ENCODE results near the gene ETNK2. TPM values are rescaled to one million over a fixed set of nuclear protein-coding genes. Genes with fewer than 3 reads are reported as not detected.

ETNK2 gene
- total RNA-seq, 1 donor: 8.3 TPM

DNA sequence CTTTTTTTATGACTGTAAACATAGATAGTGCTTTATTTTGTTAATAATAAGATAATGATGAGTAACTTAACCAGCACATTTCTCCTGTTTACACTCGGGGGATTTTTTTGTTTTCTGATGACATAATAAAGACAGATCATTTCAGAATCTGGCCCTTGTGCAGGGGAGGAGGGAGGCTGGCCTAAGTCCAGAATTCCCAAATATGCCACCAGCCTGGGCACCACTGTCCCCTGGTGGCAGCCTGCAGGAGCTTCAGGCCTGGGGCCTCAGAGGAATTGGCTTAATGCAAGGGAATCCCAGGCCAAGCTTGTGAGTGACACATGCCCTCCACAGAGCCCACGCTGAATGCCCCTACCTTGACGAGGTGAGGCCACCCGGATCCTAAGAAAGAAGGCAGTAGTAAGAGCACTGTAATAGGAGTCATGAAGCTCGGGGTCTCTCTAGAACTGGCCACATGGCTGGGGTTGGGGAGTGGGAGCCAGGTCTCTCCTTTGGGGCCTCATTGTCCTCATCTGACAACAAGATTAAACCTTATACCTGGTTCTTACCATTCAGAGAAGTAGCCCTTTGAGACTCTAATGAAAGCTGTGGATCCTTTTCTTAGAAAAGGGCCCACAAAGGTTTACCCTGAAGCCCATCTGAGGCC, 24.1 kb downstream of the ETNK2 start:
- peak in 2 of 3 donors; percentile 64 to 65 for DNase-seq (ENCODE audit: low read depth in 2 of 3, low spot score in 2 of 3)

DNA sequence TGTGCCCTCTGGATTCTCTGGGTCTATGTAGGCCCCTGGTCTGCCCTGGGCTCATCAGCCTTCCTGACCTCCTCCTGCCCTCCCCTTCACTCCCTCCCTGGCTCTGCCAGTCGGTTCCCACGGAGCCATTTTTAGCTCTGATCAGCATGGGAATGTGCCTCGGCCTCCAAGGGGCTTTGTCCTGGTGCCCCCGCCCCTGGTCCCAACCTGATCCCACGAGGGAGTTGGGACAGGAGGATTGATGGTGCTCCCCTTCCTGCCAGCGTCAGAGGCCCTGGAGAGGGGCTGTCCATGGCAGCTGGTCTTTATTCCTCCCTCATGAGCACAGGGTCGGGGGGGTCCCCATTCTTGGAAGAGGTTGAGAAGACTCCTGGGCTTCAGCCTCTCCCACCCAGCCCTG, 24.9 kb downstream of the ETNK2 start:
- DNase-seq (ENCODE audit: low read depth in 2 of 3, low spot score in 2 of 3): no peak

DNA sequence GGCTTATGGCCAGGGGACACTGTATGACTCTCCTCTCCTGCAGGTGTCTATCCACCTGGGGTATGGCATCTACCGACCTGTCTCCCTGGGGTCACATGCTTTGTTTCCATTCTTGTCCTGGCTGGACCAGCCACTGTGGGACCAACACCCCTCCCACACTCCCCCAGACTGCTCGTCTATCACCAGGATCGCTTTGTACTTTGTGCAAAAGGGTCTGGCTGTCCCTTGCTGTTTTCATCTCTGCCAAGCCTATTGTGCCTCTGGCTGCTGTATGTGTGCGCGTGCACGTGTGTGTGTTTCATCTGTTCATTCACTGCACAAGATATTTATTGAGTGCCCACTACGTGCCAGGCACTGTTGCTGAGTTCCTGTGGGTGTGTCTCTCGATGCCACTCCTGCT, 25.5 kb downstream of the ETNK2 start:
- DNase-seq (ENCODE audit: low read depth in 2 of 3, low spot score in 2 of 3): no peak

DNA sequence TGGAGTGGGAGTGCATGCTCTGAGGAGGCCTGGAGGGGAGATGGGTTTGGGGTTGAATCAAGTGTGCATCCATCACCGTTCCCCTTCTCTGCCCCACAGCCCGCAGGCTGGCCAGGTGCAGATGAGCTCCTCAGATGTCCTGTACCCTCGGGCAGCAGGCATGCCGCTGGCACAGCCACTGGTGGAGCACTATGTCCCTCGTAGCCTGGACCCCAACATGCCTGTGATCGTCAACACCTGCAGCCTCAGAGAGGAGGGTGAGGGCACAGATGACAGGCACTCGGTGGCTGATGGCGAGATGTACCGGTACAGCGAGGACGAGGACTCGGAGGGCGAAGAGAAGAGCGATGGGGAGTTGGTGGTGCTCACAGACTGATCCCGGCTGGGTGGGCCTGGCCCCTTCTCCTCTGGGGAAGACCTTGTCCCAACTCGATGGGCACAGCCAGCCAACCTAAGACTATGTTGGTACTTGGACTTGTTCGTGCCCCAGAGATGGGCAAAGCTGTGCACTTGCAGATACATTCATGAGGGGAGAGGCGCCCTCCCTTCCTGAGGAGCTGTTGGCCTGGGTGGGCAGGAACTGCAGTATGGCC, 26.0 kb downstream of the ETNK2 start:
- DNase-seq (ENCODE audit: low read depth in 2 of 3, low spot score in 2 of 3): no peak

DNA sequence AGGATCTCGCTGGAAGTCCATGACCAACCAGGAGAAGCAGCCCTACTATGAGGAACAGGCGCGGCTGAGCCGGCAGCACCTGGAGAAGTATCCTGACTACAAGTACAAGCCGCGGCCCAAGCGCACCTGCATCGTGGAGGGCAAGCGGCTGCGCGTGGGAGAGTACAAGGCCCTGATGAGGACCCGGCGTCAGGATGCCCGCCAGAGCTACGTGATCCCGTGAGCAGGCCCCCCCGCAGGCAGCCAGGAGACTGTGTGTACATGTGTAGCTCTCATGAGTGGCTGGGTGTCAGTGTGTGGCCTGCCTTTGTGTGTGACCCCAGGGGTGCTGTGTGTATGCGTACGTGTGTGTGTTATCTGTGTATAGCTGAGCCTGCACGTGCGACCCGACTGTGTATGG, 27.2 kb downstream of the ETNK2 start:
- DNase-seq (ENCODE audit: low read depth in 2 of 3, low spot score in 2 of 3): no peak

DNA sequence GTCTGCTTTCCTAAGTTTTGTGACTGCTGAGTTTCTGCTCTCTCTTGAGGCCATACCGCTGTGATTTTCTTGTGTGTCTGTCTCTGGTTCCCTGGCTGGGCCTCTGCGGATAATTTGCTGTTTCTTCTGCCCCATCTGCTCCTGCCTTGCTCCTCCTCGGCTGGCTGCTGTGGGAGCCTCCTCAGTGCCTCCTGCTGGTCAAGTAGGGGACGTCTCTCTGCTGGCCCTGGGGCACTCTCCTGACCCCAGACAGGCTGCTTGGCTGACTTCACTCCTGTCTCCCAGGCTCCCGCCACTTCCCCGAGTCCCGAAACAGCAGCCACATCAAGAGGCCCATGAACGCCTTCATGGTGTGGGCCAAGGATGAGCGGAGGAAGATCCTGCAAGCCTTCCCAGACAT, 28.5 kb downstream of the ETNK2 start:
- peak in 1 of 3 donors; percentile 51 for DNase-seq (ENCODE audit: low read depth in 2 of 3, low spot score in 2 of 3)

DNA sequence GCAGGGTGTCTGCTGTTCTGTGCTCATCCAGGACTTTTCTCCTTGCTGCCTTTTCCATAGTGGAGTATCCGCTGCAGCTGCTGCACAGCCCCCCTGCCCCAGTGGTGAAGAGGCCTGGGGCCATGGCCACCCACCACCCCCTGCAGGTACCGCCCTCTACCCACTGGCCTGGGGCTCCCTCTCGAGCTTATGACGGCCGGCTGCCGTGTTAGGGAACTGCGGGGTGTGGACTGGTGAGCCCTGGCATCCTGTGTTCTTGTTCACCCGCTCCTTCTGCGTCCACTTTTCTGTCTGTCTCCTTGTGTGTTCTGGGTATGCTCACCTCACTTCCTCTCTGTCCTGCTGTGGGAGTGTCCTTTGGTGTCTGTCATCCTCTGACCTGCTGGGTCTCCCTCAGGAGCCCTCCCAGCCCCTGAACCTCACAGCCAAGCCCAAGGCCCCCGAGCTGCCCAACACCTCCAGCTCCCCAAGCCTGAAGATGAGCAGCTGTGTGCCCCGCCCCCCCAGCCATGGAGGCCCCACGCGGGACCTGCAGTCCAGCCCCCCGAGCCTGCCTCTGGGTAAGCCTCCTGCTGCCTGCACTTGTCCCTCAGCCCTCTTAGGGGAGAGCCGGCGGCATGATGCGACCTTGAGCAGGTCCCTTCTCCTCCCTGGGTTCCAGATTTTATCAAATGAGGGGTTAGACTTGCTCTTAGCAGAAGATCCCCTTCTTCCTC, 29.8 kb downstream of the ETNK2 start:
- DNase-seq (ENCODE audit: low read depth in 2 of 3, low spot score in 2 of 3): no peak

DNA sequence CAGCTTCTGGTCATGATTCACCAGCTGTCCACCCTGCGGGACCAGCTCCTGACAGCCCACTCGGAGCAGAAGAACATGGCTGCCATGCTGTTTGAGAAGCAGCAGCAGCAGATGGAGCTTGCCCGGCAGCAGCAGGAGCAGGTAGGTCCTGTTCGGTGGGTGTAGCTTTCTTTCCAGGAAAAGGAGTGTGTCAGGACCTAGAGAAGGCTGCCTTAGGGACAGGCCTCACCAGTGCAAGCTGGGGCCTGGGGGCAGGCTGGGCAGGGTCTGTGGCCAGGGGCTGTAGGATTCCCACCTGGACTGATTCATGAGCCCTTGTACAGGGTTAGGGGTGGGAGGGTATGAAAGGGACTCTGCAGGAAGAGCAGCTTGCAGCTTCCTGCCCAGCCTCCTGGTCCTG, 35.3 kb downstream of the ETNK2 start:
- no peak for DNase-seq (ENCODE audit: low read depth in 2 of 3, low spot score in 2 of 3)

DNA sequence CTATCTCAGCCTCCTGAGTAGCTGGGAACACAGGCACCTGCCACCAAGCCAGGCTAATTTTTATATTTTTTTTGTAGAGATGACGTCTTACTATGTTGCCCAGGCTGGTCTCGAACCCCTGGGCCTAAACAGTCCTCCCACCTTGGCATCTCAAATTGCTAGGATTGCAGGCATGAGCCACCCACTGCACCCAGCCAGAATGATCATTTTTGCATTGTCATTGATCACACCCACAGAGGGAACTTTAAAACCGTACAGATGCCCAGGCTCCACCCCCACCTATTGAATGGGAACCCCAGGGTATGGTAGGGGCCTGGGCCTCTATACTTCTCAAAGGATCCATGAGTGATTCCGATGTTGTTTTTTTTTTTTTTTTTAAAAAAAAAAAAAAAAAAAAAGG, 36.7 kb downstream of the ETNK2 start:
- DNase-seq (ENCODE audit: low read depth in 2 of 3, low spot score in 2 of 3): no peak

DNA sequence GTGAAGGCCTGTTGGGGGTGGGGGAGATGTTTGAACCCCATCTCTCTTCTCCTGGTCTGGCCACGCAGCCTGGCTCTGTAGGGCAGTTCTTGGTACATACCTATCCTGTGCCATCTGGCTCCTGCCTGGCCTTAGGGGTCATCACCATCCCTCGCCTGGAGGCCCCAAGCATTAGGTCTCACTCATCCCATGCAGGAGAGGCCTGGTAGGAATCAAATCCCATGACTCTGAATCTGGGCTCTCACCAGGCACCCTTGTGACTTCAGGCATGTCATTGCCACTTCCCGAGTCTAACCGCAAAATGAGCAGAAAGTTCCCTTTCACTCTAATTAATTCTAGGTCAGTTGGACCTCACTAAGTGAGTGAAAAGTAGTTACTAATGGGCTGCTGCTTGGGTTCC, 37.2 kb downstream of the ETNK2 start:
- DNase-seq (ENCODE audit: low read depth in 2 of 3, low spot score in 2 of 3): peak in 1 of 3 donors; percentile 39

DNA sequence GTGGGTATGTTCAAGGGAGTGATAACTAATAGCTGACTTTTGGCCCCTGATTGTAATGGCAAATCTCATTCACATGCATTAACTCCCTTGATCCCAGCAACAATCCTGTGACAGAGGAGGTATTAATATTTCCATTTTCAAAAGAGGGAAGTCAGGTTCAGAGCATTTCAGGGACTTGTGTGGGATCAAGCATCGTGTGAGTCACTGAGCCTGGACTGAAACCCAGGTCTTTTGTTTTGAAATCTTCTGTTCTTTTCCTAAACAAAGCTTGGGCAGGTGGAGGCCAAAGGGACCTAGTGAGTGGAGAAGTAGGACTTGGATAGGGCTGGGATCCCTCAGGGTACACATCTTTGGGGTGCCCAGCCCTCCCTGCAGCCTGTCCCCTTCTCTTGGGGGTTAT, 37.9 kb downstream of the ETNK2 start:
- no peak for DNase-seq (ENCODE audit: low read depth in 2 of 3, low spot score in 2 of 3)

DNA sequence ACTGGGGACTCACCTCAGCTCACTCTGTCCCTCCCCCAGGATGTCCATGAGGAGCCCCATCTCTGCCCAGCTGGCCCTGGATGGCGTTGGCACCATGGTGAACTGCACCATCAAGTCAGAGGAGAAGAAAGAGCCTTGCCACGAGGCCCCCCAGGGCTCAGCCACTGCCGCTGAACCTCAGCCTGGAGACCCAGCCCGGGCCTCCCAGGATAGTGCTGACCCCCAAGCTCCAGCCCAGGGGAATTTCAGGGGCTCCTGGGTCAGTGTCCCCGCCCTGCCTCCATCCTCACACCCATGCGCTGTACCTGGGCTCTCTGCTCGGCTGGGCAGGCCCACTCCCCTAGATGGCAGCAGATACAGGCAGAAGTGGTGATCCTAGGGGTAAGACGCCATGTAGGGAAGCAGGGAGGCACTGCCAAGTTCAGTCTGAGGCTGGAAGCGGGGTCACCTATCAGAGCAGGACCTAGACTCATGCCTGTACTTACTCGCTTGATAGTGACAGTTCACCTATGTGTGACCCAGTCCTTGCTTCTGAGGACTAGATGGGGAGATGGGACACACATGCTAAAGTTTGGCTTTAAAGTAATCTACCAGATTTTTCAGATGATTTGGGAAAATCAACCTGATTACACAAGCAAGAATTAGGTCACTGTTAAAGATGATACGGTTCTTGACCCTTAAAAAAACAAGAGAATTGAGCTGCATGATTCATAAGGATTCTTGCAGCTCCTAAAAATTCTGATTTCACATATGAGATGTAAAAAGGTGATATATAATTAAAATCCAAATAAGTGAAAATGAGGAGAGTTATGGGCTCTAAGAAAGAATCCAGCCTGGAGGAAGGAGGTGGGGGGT, 38.7 kb downstream of the ETNK2 start:
- no peak for DNase-seq (ENCODE audit: low read depth in 2 of 3, low spot score in 2 of 3)

DNA sequence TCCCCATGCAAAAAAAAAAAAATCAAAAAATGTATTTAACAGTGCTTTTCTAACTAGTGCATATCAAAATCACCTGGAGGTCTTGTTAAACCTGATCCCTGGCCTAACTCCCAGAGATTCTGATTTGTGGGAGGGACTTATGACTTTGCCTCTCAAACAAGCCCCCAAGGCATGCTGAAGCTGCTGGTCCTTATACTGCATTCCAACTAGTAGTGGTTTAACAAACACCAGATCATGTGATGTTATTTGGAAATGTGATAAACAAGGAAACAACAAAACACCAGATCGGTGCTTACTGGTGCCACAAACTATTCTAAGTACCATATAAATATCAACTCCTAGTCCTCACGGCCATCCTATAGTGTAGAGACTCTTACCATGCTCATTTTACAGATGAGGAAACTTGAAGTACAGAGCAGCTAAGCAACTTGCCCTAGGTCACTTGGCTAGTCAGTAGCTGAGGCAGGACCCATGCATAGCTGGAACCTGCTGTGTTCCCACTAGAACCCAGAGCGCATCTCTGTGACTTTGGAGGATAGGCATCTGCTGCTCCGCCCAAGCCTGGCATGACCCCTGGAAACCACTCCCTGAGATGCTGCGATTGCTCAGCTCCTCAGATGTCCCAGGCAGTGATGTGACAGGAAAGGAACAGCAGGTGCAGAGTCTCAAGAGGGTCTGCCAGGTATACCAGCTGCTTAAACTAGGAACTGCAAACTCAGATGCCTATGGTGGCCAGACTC, 40.8 kb downstream of the ETNK2 start:
- no peak for DNase-seq (ENCODE audit: low read depth in 2 of 3, low spot score in 2 of 3)

DNA sequence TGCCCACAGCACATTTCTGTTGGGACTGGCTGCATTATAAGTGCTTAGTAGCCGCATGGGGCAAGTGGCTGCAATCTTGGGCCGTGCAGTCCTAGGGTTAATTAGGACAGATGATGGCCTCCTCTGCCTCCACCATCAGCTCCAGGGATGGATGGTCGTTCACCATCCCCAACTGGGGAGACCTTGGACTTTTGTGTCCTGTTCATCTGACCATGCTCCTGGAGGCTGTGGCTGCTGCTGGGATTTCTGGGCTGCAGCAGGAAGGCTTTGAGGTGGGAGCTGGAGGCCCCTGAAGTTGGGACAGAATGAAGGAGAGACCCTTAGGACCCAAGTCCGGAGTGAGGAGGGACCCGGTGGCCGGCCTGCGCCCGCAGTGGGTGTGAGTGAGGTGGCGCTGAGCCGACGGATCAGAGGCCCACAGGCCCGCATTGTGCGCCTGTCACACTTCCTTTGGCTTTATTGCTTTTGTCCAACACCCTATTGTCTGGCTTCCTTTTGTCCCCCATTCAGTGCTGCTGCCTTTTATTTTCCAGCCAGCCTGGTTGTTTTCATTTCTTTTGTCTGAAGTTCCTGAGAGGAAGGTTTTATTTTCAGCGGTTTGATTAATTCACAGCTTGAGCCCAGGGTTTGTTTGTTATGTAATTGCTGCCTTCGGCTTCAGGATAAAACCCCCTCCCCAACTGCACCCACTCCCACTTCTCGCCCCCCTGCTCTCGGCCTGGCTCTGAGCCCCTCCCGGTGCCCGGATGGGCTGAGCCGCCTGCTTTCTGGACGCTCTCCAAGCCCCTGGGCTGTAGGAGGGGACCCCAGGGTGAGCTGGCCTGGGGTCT, 43.3 kb downstream of the ETNK2 start:
- no peak for DNase-seq (ENCODE audit: low read depth in 2 of 3, low spot score in 2 of 3)

DNA sequence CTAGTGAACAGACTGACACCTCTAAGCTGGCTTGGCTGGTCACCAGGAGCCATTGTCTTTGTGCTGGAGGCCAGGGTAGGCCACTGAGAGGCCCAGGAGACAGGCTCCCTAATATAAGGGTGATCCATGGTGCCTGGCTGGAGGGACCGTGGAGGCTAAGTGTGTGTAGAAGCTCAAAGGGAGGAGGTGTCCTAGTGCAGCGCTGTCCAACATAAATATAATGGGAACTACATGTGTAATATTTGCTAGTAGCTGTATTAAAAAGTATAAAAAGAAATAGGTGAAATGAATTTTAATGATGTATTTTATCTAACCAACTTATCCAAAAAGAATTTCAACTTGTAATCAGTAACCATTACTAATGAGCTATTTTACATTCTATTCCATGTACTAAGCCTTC, 44.0 kb downstream of the ETNK2 start:
- no peak for DNase-seq (ENCODE audit: low read depth in 2 of 3, low spot score in 2 of 3)

DNA sequence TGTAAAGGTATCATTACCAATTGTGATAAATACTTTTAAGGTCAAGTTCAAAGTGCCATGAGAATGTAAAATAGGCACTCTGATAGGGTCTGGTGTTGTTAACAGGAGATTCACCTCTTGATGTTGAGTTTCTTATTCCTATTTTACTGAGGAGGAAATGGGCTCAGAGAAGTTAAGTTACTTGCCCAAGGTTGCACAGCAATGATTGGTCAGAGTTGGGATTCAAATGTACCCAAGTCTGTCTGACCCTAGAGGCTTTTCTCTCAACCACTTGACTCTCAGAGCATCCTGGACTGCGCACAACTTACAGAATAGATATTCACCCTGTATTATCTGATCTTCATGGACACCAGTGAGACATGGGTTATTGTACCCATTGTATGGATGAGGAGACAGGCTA, 45.0 kb downstream of the ETNK2 start:
- DNase-seq (ENCODE audit: low read depth in 2 of 3, low spot score in 2 of 3): no peak

DNA sequence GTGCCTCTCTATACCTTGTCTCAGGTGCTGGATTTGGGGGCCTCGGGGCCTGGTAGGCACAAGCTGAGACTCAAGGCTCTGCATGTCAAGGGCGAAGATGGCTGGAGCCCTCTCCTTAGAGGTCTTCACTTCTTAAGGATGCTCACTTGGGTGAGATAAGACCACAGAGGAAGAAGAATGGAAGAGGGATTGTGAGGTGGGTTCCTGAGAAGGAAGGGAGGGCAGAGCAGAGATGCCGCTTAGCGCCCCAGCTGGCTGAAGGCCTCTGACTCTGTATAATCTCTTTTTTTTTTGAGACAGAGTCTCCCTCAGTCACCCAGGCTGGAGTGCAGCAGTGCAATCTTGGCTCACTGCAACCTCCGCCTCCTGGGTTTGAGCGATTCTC, 46.7 kb downstream of the ETNK2 start:
- peak in 1 of 3 donors; percentile 42 for DNase-seq (ENCODE audit: low read depth in 2 of 3, low spot score in 2 of 3)

DNA sequence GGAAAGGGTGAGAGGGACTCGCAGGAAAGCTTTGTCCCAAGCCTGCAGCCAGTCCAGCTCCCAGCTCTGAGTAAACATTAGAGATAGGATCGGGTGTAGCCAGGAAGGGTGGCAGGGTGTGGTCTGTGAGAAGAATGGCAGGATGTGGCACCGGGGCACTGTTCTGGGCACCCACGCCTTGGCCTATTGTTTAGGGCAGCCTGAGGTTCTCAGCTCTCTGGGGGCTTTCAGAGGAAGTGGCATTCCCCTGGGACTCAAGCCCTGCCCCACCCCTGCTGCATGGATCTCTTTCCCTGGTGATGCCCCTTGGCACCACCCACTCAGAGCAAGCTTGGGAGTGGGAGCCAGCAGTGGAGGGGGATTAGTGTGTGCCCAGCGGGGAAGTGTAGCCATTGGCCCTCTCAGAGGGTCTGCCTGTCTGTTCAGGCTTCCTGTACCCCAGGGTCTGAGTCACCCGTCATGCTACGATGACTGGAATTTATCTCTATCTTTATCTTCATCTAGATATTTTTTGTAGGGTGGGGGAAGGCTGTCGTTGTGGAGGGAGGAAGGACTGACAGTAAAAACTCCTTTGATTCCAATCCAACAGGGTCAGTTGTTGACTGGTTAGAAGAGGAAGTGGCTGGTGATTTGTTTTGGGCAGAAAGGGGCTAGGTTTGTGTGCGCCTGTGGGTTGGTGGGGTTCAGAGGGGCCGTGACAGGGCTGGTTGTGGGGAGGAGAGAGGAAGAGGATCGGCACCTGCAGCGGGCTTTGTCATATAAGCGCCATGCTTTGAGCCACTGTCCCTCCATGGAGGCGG, 47.3 kb downstream of the ETNK2 start:
- peak in 2 of 3 donors; percentile 70 to 74 for DNase-seq (ENCODE audit: low read depth in 2 of 3, low spot score in 2 of 3)

DNA sequence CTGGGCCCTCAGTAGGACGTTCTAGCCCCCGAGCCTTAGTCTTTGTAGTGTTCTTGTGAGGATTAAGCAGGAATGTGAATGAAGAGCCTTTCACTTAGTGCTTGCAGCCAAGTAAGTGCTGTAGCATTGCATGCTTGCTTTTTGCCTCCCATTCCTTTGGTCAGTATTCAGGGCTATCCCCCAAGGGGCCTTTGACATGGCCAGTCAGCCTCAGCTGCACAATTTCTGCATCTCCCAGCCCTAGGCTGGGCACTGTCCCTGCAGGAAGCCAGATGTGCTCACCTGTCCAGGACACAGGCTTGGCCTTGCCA, 48.5 kb downstream of the ETNK2 start:
- no peak for DNase-seq (ENCODE audit: low read depth in 2 of 3, low spot score in 2 of 3)

Data from hematopoietic multipotent progenitor cell (in vitro differentiated cells).